Mesendoderm (in vitro differentiated cells): ENCODE measurements around the gene FARSB.
"Not testable (repeated sequence)": the region's sequence is repeated elsewhere in the genome, so short reads cannot be mapped to it uniquely, and the experiment has no call there.

ENCODE experiments used
- DNase-seq: peaks from one replicate; pipeline ENCODE4 v3.0.0; 2013
- H2AK5ac ChIP-seq: 2 replicates; pipeline ENCODE4 v1.6.1; 2013; ENCODE audit warnings: low read length, inconsistent platforms
- H2BK120ac ChIP-seq: 2 replicates; pipeline ENCODE4 v1.6.1; 2013; ENCODE audit warnings: low read depth, mild to moderate bottlenecking, low read length, moderate library complexity, mixed read lengths
- H2BK15ac ChIP-seq: replicated peaks from 2 replicates; pipeline ENCODE4 v1.6.1; 2013; ENCODE audit warnings: low read depth, mild to moderate bottlenecking, moderate library complexity
- H2BK5ac ChIP-seq: 2 replicates; pipeline ENCODE4 v1.6.1; 2013; ENCODE audit warnings: low read length, inconsistent platforms
- H3K18ac ChIP-seq: 2 replicates; pipeline ENCODE4 v1.6.1; 2013; ENCODE audit warnings: mild to moderate bottlenecking, low read length, mixed read lengths
- H3K23ac ChIP-seq: one replicate; pipeline ENCODE4 v1.6.1; 2013; ENCODE audit warnings: low read length
- H3K27ac ChIP-seq: 2 replicates; pipeline ENCODE4 v1.5.1; 2013; ENCODE audit warnings: low read depth, mild to moderate bottlenecking, inconsistent platforms, low read length, moderate library complexity
- H3K27me3 ChIP-seq: 2 replicates; pipeline ENCODE4 v1.6.1; 2013; ENCODE audit warnings: low read length, control low read depth, mild to moderate bottlenecking, inconsistent platforms; ENCODE audit not compliant: insufficient read depth, poor library complexity
- H3K36me3 ChIP-seq: 2 replicates; pipeline ENCODE4 v1.6.1; 2013; ENCODE audit warnings: low read length, inconsistent platforms; ENCODE audit not compliant: control insufficient read depth, insufficient read depth
- H3K4ac ChIP-seq: one replicate; pipeline ENCODE4 v1.6.1; 2013; ENCODE audit warnings: low read depth, mild to moderate bottlenecking, low read length, moderate library complexity
- H3K4me1 ChIP-seq: 2 replicates; pipeline ENCODE4 v1.6.1; 2013; ENCODE audit warnings: low read depth, low read length, inconsistent platforms; ENCODE audit not compliant: control insufficient read depth
- H3K4me2 ChIP-seq: 2 replicates; pipeline ENCODE4 v1.6.1; 2013; ENCODE audit warnings: low read length
- H3K4me3 ChIP-seq: 2 replicates; pipeline ENCODE4 v1.5.1; 2013; ENCODE audit warnings: mild to moderate bottlenecking, low read length
- H3K56ac ChIP-seq: one replicate; pipeline ENCODE4 v1.6.1; 2013; ENCODE audit warnings: low read length
- H3K79me1 ChIP-seq: 2 replicates; pipeline ENCODE4 v1.6.1; 2013; ENCODE audit warnings: low read length, inconsistent platforms
- H3K79me2 ChIP-seq: 2 replicates; pipeline ENCODE4 v1.6.1; 2013; ENCODE audit warnings: mild to moderate bottlenecking, low read length; ENCODE audit not compliant: control insufficient read depth, insufficient read depth
- H3K9ac ChIP-seq: 2 replicates; pipeline ENCODE4 v1.6.1; 2013; ENCODE audit warnings: low read length, inconsistent platforms
- H4K5ac ChIP-seq: one replicate; pipeline ENCODE4 v1.6.1; 2013; ENCODE audit warnings: low read length
- H4K8ac ChIP-seq: one replicate; pipeline ENCODE4 v1.6.1; 2013; ENCODE audit warnings: low read depth, mild to moderate bottlenecking, control low read depth, low read length, moderate library complexity
- WGBS: extraction: QIAGEN DNeasy Blood & Tissue Kit; methylation state at CpG from one replicate; pipeline ENCODE4 v1.1.7; 2013; ENCODE audit warnings: low lambda C conversion rate, missing lambda C conversion rate; ENCODE audit not compliant: insufficient coverage; ENCODE audit errors: extremely low coverage; 5-methylcytosine and 5-hydroxymethylcytosine counted together

Gene FARSB

DNA sequence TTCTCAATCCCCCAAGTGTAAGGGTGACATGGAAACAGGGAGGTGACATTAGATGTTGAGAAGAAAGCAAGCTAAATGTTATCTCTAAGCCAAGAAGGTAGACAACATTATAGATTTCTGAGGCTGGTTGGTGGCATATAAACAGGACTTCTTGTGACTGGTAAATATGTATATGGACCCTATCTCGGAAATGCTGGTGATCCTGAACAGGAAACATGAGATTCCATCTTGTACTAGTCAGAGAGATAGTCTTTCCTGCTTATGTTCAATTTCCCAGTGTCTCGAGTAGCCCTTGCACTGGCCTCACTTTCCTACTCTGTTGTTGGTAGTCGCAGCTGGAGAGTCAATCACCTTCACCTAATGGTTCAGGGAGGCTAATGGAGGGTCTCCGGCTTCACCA lies 42.4 kb upstream of the FARSB start:
- H3K4me1 ChIP-seq: no peaks in the 10 kb centered on the region
- H3K27ac ChIP-seq: no peak overlapping the region
- no peak overlapping the region for H4K5ac ChIP-seq
- H3K23ac ChIP-seq: no peak overlapping the region
- no peak overlapping the region for H2BK5ac ChIP-seq
- no peak overlapping the region for H3K4ac ChIP-seq
- no peak overlapping the region for H3K9ac ChIP-seq
- no peaks in the 10 kb centered on the region for H3K79me1 ChIP-seq
- no peak overlapping the region for H2BK15ac ChIP-seq
- no peak overlapping the region for H2BK120ac ChIP-seq
- no peak overlapping the region for H2AK5ac ChIP-seq
- no peak overlapping the region for H3K4me3 ChIP-seq
- WGBS: no CpG with 5 or more reads among the region's 4 CpGs
- H4K8ac ChIP-seq: no peak overlapping the region
- H3K27me3 ChIP-seq: no peaks in the 10 kb centered on the region
- DNase-seq: no peak
- no peak overlapping the region for H3K4me2 ChIP-seq
- no peak overlapping the region for H3K56ac ChIP-seq
- no peaks in the 10 kb centered on the region for H3K79me2 ChIP-seq
- H3K18ac ChIP-seq: no peak overlapping the region
- no peaks in the 10 kb centered on the region for H3K36me3 ChIP-seq

DNA sequence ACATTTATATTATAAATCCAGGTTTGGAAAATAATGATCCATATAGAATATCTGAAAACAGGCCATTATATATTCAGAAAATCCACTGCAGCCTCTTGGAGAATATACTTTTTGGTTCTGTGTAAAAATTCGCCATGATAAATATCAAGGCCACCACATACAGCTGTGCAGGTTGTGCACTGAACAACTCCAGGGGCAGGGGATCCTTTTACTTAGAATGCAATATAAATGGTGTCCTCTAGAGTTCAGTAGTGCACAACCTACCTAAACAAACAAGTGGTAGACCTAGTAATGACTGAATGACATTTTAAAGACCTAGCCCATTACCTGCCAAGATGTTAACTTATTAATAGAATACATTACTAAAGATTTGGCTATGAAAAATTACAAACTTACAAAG lies 37.9 kb upstream of the FARSB start:
- Histone ChIP-seq H2BK5ac (no peak overlapping the region), H3K23ac (no peak overlapping the region), H3K79me2 (no peaks in the 10 kb centered on the region), H3K79me1 (no peaks in the 10 kb centered on the region), H3K18ac (no peak overlapping the region), H2BK120ac (no peak overlapping the region), H3K27ac (no peak overlapping the region), H3K9ac (no peak overlapping the region), H3K4ac (no peak overlapping the region), H2AK5ac (no peak overlapping the region), H4K8ac (no peak overlapping the region), H3K56ac (no peak overlapping the region), H3K27me3 (no peaks in the 10 kb centered on the region), H3K4me1 (no peaks in the 10 kb centered on the region), H2BK15ac (no peak overlapping the region), H3K4me2 (no peak overlapping the region), H3K4me3 (no peak overlapping the region), H3K36me3 (no peaks in the 10 kb centered on the region), H4K5ac (no peak overlapping the region)
- no CpG with 5 or more reads among the region's 1 CpG for WGBS
- peak; percentile 58 for DNase-seq

DNA sequence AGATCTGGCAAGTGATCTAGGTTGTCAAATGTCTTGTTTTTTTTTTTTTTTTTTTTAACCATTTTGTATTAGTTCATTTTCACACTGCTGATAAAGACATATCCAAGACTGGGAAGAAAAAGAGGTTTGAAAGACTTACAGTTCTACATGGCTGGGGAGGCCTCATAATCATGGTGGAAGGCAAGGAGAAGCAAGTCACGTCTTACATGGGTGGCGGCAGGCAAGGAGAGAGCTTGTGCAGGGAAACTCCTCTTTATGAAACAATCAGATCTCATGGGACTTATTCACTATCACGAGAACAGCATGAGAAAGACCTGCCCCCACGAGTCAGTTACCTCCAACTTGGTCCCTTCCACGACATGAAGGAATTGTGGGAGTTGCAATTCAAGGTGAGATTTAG lies 37.5 kb upstream of the FARSB start:
- H2BK15ac ChIP-seq, H3K4me1 ChIP-seq, H2BK5ac ChIP-seq, H3K27me3 ChIP-seq, H3K79me2 ChIP-seq, H3K18ac ChIP-seq, H3K9ac ChIP-seq, H4K8ac ChIP-seq, H3K79me1 ChIP-seq, H3K4ac ChIP-seq, H3K4me3 ChIP-seq, H2AK5ac ChIP-seq, H3K36me3 ChIP-seq, H2BK120ac ChIP-seq, H3K27ac ChIP-seq, H4K5ac ChIP-seq, H3K4me2 ChIP-seq, H3K56ac ChIP-seq, DNase-seq, H3K23ac ChIP-seq: not testable (repeated sequence)
- no CpG with 5 or more reads among the region's 5 CpGs for WGBS

DNA sequence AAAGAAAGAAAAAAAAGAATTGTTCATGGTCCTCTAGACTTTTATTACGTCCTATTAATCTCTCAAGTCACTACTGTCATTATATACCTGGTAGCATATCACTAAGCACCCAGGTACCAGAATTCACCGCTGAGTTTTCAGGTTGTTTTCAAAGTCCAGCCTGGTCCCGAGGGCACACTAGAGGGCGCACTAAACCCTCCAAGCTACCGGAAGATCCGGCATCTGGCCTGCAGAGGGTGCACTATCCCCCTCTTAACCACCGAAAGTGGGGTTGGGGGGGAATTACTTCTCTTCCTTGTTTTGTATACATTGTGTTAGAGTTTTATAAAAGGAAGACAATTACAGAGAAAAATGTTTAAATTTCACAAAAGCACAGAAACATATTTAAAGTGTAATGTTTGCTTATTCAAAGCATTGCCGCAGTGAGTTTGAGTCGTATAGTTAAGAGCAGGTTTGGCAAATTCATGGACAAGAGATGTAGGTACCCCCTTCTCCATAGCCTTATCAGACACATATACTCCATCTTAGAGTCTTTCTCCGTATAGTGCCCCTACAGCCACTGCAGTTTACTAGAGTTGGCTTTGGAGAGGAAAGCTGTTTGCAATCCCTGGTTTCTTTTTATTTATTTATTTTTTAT lies 34.8 kb upstream of the FARSB start:
- Histone ChIP-seq H4K8ac (no peak overlapping the region), H3K27ac (no peak overlapping the region), H3K4me2 (no peak overlapping the region), H3K4me1 (no peaks in the 10 kb centered on the region), H3K36me3 (no peaks in the 10 kb centered on the region), H3K9ac (no peak overlapping the region), H3K23ac (no peak overlapping the region), H4K5ac (no peak overlapping the region), H3K4ac (no peak overlapping the region), H3K79me2 (no peaks in the 10 kb centered on the region), H3K79me1 (no peaks in the 10 kb centered on the region), H2BK15ac (no peak overlapping the region), H2BK5ac (no peak overlapping the region), H2AK5ac (no peak overlapping the region), H3K56ac (no peak overlapping the region), H2BK120ac (no peak overlapping the region), H3K18ac (no peak overlapping the region), H3K27me3 (no peaks in the 10 kb centered on the region), H3K4me3 (no peak overlapping the region)
- DNase-seq: peak; percentile 81
- whole genome bisulfite sequencing: no CpG with 5 or more reads among the region's 10 CpGs

DNA sequence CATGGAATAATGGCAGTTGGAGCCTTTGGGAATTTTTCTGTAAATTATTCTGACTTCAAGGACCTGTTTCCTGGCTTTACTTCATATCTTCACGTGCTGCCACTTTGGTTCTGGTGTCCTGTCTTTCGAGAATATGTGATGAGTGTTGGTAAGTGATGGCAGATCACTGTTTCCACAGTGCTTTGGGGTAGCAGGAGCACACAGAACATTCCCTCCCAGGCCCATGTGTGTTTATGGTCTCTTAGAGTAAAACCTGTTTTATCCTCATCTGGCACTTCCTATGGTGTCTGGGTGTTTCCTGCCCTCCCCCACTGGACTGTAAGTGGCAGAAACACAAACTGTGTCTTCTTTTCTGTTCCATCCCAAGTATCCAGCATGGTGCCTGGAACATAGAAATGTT lies 33.4 kb upstream of the FARSB start:
- Histone ChIP-seq H2BK15ac (no peak overlapping the region), H3K27me3 (no peaks in the 10 kb centered on the region), H3K79me1 (no peaks in the 10 kb centered on the region), H3K27ac (no peak overlapping the region), H3K18ac (no peak overlapping the region), H3K4me3 (no peak overlapping the region), H4K8ac (no peak overlapping the region), H3K9ac (no peak overlapping the region), H3K4me1 (no peaks in the 10 kb centered on the region), H2AK5ac (no peak overlapping the region), H3K56ac (no peak overlapping the region), H4K5ac (no peak overlapping the region), H2BK5ac (no peak overlapping the region), H2BK120ac (no peak overlapping the region), H3K36me3 (no peaks in the 10 kb centered on the region), H3K4ac (no peak overlapping the region), H3K4me2 (no peak overlapping the region), H3K79me2 (no peaks in the 10 kb centered on the region), H3K23ac (no peak overlapping the region)
- WGBS: no CpG with 5 or more reads among the region's 2 CpGs
- DNase-seq: no peak

DNA sequence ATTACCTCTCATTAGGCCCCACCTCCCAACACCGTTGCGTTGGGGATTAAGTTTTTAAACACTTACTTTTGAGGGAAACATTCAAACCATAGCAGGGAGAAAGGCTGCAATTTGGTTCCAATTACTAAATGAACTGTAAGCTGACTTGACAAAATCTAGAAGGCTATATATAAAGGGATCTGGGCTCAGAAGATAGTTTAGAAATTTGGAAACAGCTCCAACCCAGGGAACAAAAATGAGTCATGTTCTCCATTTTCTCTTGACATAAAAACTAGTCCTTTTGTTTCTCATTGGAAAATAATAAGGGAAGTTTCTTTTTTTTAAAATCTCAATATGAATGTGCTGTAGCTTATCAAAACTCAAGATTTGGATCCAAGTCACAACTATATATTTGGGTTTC lies 33.0 kb upstream of the FARSB start:
- H3K79me1 ChIP-seq: no peaks in the 10 kb centered on the region
- H3K56ac ChIP-seq: no peak overlapping the region
- H4K5ac ChIP-seq: no peak overlapping the region
- no peak overlapping the region for H2BK15ac ChIP-seq
- H3K4me3 ChIP-seq: no peak overlapping the region
- no peak overlapping the region for H3K9ac ChIP-seq
- no peak overlapping the region for H3K23ac ChIP-seq
- no peak overlapping the region for H2BK120ac ChIP-seq
- no peaks in the 10 kb centered on the region for H3K4me1 ChIP-seq
- H3K79me2 ChIP-seq: no peaks in the 10 kb centered on the region
- H2AK5ac ChIP-seq: no peak overlapping the region
- H3K18ac ChIP-seq: no peak overlapping the region
- H3K27ac ChIP-seq: no peak overlapping the region
- DNase-seq: no peak
- H4K8ac ChIP-seq: no peak overlapping the region
- no peak overlapping the region for H3K4ac ChIP-seq
- H2BK5ac ChIP-seq: no peak overlapping the region
- no peaks in the 10 kb centered on the region for H3K27me3 ChIP-seq
- H3K36me3 ChIP-seq: no peaks in the 10 kb centered on the region
- no CpG with 5 or more reads among the region's 2 CpGs for WGBS
- no peak overlapping the region for H3K4me2 ChIP-seq
